Measurements from ENCODE around the gene GAREM1.
"Not testable (repeated sequence)": the region's sequence is repeated elsewhere in the genome, so short reads cannot be mapped to it uniquely, and the experiment has no call there.

The GAREM1 gene

DNA sequence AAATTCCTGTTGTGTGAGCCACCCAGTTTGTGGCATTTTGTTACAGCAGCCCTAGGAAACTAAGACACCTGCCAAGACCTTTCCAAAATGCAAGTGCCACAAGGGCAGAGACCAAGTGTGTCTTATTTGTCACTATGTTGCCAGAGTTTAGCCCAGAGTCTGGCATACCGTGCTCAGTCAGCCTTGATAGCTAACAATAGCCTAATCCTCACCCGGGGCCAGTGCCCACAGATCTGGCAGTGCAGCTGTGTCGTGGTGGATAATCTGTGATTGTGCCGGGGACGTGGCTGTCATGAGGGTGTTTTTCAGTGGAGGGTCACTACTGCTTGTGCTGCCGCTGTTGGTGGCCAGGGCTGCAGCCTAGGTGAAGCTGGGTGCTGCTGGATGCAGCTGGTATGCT is 227.3 kb downstream of the GAREM1 start:
- DNase-seq (ENCODE audit: low read depth in 2 of 2): no peak
- TF ChIP-seq, protein P1, sequence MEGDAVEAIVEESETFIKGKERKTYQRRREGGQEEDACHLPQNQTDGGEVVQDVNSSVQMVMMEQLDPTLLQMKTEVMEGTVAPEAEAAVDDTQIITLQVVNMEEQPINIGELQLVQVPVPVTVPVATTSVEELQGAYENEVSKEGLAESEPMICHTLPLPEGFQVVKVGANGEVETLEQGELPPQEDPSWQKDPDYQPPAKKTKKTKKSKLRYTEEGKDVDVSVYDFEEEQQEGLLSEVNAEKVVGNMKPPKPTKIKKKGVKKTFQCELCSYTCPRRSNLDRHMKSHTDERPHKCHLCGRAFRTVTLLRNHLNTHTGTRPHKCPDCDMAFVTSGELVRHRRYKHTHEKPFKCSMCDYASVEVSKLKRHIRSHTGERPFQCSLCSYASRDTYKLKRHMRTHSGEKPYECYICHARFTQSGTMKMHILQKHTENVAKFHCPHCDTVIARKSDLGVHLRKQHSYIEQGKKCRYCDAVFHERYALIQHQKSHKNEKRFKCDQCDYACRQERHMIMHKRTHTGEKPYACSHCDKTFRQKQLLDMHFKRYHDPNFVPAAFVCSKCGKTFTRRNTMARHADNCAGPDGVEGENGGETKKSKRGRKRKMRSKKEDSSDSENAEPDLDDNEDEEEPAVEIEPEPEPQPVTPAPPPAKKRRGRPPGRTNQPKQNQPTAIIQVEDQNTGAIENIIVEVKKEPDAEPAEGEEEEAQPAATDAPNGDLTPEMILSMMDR (IDR thresholded peaks at IDR 0.05; ENCODE audit: low read depth, low read length): no peak
- no peak overlapping the region for H3K4me3 ChIP-seq (replicated peaks in 1 of 2; ENCODE audit: low read depth in 2 of 2, low read length in 2 of 2)

DNA sequence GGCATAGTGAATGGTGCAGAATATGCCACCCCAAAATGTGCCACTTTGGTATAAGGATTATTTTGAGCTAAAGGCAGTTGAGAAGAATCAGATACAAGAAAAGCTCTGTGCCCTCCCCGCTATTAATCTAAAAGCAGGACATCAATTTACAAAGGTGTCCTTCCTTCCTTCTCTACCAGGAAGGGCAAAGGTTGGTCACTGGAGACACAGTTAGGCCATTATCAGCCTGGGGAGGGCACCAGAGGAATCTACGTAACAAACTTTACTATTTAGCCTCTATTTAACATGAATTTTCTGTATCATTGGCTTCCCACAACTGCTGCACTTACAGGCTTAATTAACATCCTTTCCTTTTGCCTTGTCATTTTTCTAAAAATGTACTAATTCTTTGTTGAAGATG is 228.3 kb downstream of the GAREM1 start:
- no peak for DNase-seq (ENCODE audit: low read depth in 2 of 2)
- TF ChIP-seq, protein P1 (IDR thresholded peaks at IDR 0.05; ENCODE audit: low read depth, low read length): no peak
- no peak overlapping the region for H3K4me3 ChIP-seq (replicated peaks in 1 of 2; ENCODE audit: low read depth in 2 of 2, low read length in 2 of 2)

DNA sequence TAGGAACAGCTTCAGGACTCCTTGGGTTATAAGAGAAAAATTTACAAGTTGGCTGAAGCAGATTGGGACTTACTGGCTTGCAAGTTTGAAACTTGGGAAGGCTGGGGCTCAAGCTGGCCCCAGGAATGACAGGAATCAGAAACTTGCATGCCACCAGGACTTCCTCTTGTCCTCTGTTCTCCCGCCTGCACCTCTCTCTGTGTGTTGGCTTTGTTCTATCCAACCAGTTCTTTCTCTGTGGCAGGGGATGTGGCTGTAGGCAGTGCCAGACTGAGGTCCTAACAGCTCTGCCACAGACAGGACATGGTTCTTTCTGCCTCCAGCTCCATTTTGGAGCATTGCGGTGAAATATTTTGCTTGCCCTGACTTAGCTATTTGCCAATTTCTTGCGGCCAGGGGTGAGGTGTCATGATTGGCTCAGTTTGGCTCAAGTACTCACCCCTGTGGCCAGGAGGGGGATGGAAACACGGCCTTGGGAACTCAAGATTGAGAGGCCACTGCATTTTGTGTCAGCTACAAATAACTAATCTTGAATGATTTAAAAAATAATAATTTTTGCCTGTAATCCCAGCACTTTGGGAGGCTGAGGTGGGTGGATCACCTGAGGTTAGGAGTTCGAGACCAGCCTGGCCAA is 231.9 kb downstream of the GAREM1 start:
- DNase-seq (ENCODE audit: low read depth in 2 of 2): no peak

DNA sequence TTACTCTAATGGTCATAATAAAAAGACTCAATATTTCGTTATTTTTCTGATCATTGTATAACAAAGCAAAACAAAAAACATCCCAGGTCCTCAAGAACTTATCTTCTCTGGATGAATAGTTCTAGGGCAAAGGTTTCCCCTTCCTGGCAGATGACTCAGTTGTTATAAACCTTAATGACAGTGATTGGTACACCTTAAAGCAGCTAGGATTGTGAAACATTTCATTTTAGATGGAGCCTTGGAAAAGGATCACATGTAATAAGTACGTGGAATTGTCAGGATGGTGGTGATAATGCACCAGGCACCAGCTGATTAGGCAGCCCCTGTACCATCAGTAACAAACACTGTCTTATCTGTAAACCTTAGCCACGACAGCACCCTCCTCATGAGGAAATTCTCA is 233.6 kb downstream of the GAREM1 start:
- no peak for DNase-seq (ENCODE audit: low read depth in 2 of 2)
- TF ChIP-seq, protein P1 (IDR thresholded peaks at IDR 0.05; ENCODE audit: low read depth, low read length): no peak
- no peak overlapping the region for H3K4me3 ChIP-seq (replicated peaks in 1 of 2; ENCODE audit: low read depth in 2 of 2, low read length in 2 of 2)

More for the DNA sequence above, 231.9 kb downstream of the GAREM1 start:
- no peak overlapping the region for H3K4me3 ChIP-seq (replicated peaks in 1 of 2; ENCODE audit: low read depth in 2 of 2, low read length in 2 of 2)
- TF ChIP-seq, protein P1 (IDR thresholded peaks at IDR 0.05; ENCODE audit: low read depth, low read length): no peak

DNA sequence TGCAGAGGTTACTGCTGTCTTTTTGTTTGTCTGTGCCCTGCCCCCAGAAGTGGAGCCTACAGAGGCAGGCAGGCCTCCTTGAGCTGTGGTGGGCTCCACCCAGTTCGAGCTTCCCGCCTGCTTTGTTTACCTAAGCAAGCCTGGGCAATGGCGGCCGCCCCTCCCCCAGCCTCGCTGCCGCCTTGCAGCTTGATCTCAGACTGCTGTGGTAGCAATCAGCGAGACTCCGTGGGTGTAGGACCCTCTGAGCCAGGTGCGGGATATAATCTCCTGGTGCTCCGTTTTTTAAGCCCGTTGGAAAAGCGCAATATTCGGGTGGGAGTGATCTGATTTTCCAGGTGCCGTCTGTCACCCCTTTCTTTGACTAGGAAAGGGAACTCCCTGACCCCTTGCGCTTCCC is 237.3 kb downstream of the GAREM1 start:
- not testable (repeated sequence) for H3K4me3 ChIP-seq (replicated peaks in 1 of 2; ENCODE audit: low read depth in 2 of 2, low read length in 2 of 2); DNase-seq (ENCODE audit: low read depth in 2 of 2)

DNA sequence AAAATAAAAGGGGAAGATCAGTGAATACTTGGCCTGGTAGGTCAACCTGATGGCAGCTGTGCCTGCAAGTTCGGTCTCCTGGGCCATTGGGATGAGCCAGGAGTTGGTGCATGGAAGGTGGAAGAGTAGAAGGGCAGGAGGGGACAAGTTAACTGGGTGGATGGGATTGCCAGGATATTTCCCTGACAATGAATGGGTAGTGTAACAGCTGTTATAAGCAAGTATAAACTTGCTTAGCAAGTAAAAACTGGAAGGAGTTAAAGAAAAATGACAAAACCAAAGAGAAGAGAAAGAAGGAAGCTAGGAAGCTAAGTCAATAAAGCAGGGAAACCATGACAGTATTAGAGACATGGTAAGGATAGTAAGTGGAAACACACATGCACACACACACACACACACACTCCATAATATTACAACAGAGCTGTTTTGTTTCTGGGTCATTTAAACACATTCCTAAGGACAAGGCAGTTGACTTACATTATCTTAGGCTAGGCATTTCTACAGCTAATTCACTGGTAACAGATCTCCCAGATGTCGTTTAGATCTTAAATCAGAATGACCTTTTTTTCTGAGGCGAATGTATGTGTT is 251.2 kb downstream of the GAREM1 start:
- TF ChIP-seq, protein P1 (IDR thresholded peaks at IDR 0.05; ENCODE audit: low read depth, low read length): no peak
- no peak overlapping the region for H3K4me3 ChIP-seq (replicated peaks in 1 of 2; ENCODE audit: low read depth in 2 of 2, low read length in 2 of 2)
- DNase-seq (ENCODE audit: low read depth in 2 of 2): no peak

DNA sequence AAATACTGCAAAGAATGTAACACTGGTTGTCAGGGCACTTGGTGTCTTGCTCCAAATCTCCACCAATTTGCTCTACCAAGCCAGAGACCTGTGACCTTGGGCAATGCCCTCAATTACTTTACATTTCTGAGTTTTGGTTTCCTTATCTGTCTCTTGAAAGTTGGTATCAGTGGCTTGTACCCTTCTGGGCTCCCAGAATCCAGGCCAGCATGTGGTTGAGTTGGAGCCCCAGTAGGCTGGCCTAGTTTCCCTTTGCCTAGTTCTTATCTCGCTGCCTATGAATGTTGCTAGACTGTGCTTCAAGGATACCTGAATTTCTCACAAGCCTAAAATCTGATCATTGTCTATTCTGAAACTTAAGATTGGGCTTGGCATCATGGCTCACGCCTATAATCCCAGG is 254.3 kb downstream of the GAREM1 start:
- no peak overlapping the region for H3K4me3 ChIP-seq (replicated peaks in 1 of 2; ENCODE audit: low read depth in 2 of 2, low read length in 2 of 2)
- DNase-seq (ENCODE audit: low read depth in 2 of 2): no peak
- TF ChIP-seq, protein P1 (IDR thresholded peaks at IDR 0.05; ENCODE audit: low read depth, low read length): no peak
